Ascending aorta (tissue), 2 donors: Measurements from ENCODE around the gene VWA8. TPM values are rescaled to one million over a fixed set of nuclear protein-coding genes. Genes with fewer than 3 reads are reported as not detected.

Experiments
- DNase-seq, 2 donors: peaks; one replicate each; pipeline ENCODE4 v3.0.0-alpha.2; 2019; ENCODE audit warnings: low spot score in 2 of 2
- H3K27ac ChIP-seq, 2 donors: fragments of 200-600 bp; sonication (generic); one replicate each; pipeline ENCODE4 v1.5.1; 2016 to 2017; ENCODE audit warnings: mild to moderate bottlenecking in 1 of 2
- H3K27me3 ChIP-seq: fragments of 200-600 bp; sonication (generic); one replicate; pipeline ENCODE4 v1.5.1; 2017
- H3K36me3 ChIP-seq, 2 donors: fragments of 200-600 bp; sonication (generic); one replicate each; pipeline ENCODE4 v1.5.1; 2016
- H3K4me1 ChIP-seq, 2 donors: fragments of 200-600 bp; sonication (generic); one replicate each; pipeline ENCODE4 v1.5.1; 2016 to 2017; ENCODE audit warnings: mild to moderate bottlenecking in 1 of 2
- H3K4me3 ChIP-seq, 2 donors: fragments of 200-600 bp; sonication (generic); one replicate each; pipeline ENCODE4 v1.5.1; 2016 to 2017; ENCODE audit warnings: mild to moderate bottlenecking in 1 of 2
- H3K9me3 ChIP-seq, 2 donors: fragments of 200-600 bp; sonication (generic); one replicate each; pipeline ENCODE4 v1.5.1; 2016
- CTCF ChIP-seq, 3 experiments: fragments of 200-600 bp in 2 of 3; fragments of 450-650 bp in 1 of 3; sonication (generic) in 2 of 3; IDR thresholded peaks; one replicate each; pipeline ENCODE4 v1.5.1; 2016 to 2019; ENCODE audit warnings: antibody characterized with exemption in 3 of 3, mild to moderate bottlenecking in 1 of 3, moderate library complexity in 1 of 3
- intact Hi-C: fragments of 100-400 bp; cut with DNase I; formaldehyde crosslinking; loops from one replicate; pipeline ENCODE4 v1.15.1; 2023
- total RNA-seq: library from RNA; depleted of rRNA; stranded (reverse); fragments of >200 nt; gene quantifications from one replicate; pipeline ENCODE4 v1.1.0, GENCODE V29; 2016

Gene VWA8
- total RNA-seq, 1 donor from 2014 or later, result 10.4 TPM

GRCh38 chr13:41708713-41709112 is 252.2 kb downstream of the VWA8 start:
- peak overlapping the region; percentile 80 to 84 for H3K27ac ChIP-seq
- no peaks in the 10 kb centered on the region for H3K27me3 ChIP-seq
- H3K4me3 ChIP-seq, result peak overlapping the region in 1 of 2 donors; percentile 24
- H3K4me1 ChIP-seq, result peaks cover 6 to 27% of the 10 kb centered on the region in 2 donors
- no peaks in the 10 kb centered on the region for H3K9me3 ChIP-seq
- intact Hi-C loops, result loop anchor here (10.0 kb wide), 2 partner anchors 336 to 644 kb away; partner anchors contain the start of genes DGKH and WBP4
- no peaks in the 10 kb centered on the region for H3K36me3 ChIP-seq
- no peak for DNase-seq
- no peak for TF ChIP-seq CTCF (IDR thresholded peaks at IDR 0.05)

GRCh38 chr13:41707194-41707821 is 253.6 kb downstream of the VWA8 start:
- no peaks in the 10 kb centered on the region for H3K27me3 ChIP-seq
- no peak for TF ChIP-seq CTCF (IDR thresholded peaks at IDR 0.05)
- peak overlapping the region; percentile 80 to 84 for H3K27ac ChIP-seq
- H3K9me3 ChIP-seq, result no peaks in the 10 kb centered on the region
- DNase-seq, result no peak
- no peaks in the 10 kb centered on the region for H3K36me3 ChIP-seq
- intact Hi-C loops, result loop anchor here (10.0 kb wide), 2 partner anchors 337 to 643 kb away; partner anchors contain the start of genes DGKH and WBP4
- H3K4me3 ChIP-seq, result no peak overlapping the region
- peaks cover 6 to 32% of the 10 kb centered on the region in 2 donors for H3K4me1 ChIP-seq

GRCh38 chr13:41706152-41706551 is 254.8 kb downstream of the VWA8 start:
- H3K36me3 ChIP-seq, result no peaks in the 10 kb centered on the region
- intact Hi-C loops, result loop anchor here (10.0 kb wide), 2 partner anchors 339 to 641 kb away; partner anchors contain the start of genes DGKH and WBP4
- peak overlapping the region; percentile 80 to 84 for H3K27ac ChIP-seq
- H3K27me3 ChIP-seq, result no peaks in the 10 kb centered on the region
- peaks cover 8 to 42% of the 10 kb centered on the region in 2 donors for H3K4me1 ChIP-seq
- no peak overlapping the region for H3K4me3 ChIP-seq
- no peak for TF ChIP-seq CTCF (IDR thresholded peaks at IDR 0.05)
- no peaks in the 10 kb centered on the region for H3K9me3 ChIP-seq
- no peak for DNase-seq

GRCh38 chr13:41702540-41702939 is 258.4 kb downstream of the VWA8 start:
- no peak for TF ChIP-seq CTCF (IDR thresholded peaks at IDR 0.05)
- no peak for DNase-seq
- Histone ChIP-seq H3K9me3 (no peaks in the 10 kb centered on the region), H3K4me1 (peaks cover 4 to 30% of the 10 kb centered on the region in 2 donors), H3K27me3 (no peaks in the 10 kb centered on the region), H3K4me3 (no peak overlapping the region), H3K36me3 (no peaks in the 10 kb centered on the region), H3K27ac (peak overlapping the region; percentile 59 to 61)
- intact Hi-C loops, result loop anchor here (10.0 kb wide), 2 partner anchors 342 to 638 kb away; partner anchors contain the start of genes DGKH and WBP4

- H3K4me1 ChIP-seq, result peaks cover 4 to 29% of the 10 kb centered on the region in 2 donors
- H3K27ac ChIP-seq, result peak overlapping the region; percentile 37 to 50
- no peaks in the 10 kb centered on the region for H3K27me3 ChIP-seq
- H3K9me3 ChIP-seq, result no peaks in the 10 kb centered on the region
- H3K4me3 ChIP-seq, result no peak overlapping the region
- intact Hi-C loops, result loop anchor here (10.0 kb wide), 2 partner anchors 343 to 637 kb away; partner anchors contain the start of genes DGKH and WBP4
- no peaks in the 10 kb centered on the region for H3K36me3 ChIP-seq
- no peak for TF ChIP-seq CTCF (IDR thresholded peaks at IDR 0.05)
- DNase-seq, result no peak
Observed at GRCh38 chr13:41701676-41702075, 259.2 kb downstream of the VWA8 start.
